Cardiac muscle cell (in vitro differentiated cells and primary cell): ENCODE measurements around the gene TTC4. TPM values are rescaled to one million over a fixed set of nuclear protein-coding genes. Genes with fewer than 3 reads are reported as not detected.

Experiments
- DNase-seq, 2 donors: peaks; one replicate each; pipeline versions ENCODE4 v3.0.0 to v3.0.0-alpha.2; 2010 to 2017; ENCODE audit warnings: low read depth in 1 of 2, low spot score in 1 of 2
- H3K27ac ChIP-seq: fragments of 200-600 bp; sonication (generic); 2 replicates; pipeline ENCODE4 v1.5.1; 2016
- H3K27me3 ChIP-seq: fragments of 200-600 bp; sonication (generic); 2 replicates; pipeline ENCODE4 v1.6.0; 2016; ENCODE audit warnings: control low read depth
- H3K36me3 ChIP-seq: fragments of 200-600 bp; sonication (generic); 2 replicates; pipeline ENCODE4 v1.5.1; 2016; ENCODE audit warnings: control low read depth
- H3K4me1 ChIP-seq: fragments of 200-600 bp; sonication (generic); 2 replicates; pipeline ENCODE4 v1.8.1; 2017; ENCODE audit warnings: low read depth, mild to moderate bottlenecking, mixed run types
- H3K4me3 ChIP-seq: fragments of 200-600 bp; sonication (generic); 2 replicates; pipeline ENCODE4 v1.5.1; 2016; ENCODE audit warnings: mild to moderate bottlenecking
- H3K9me3 ChIP-seq: fragments of 200-600 bp; sonication (generic); 2 replicates; pipeline ENCODE4 v1.5.1; 2017; ENCODE audit warnings: low read depth, mild to moderate bottlenecking, control low read depth
- CTCF ChIP-seq: IDR thresholded peaks from 2 replicates; pipeline ENCODE4 v1.5.1; 2012; ENCODE audit warnings: low read depth, mild to moderate bottlenecking, low read length
- polyA plus RNA-seq: library from polyadenylated mRNA; unstranded; fragments of >200 nt; fragmentation: Nextera tagmentation; extraction: Ambion mirVana; gene quantifications from 2 replicates; pipeline ENCODE4 v1.2.1, GENCODE V29; 2016
- total RNA-seq: library from RNA; depleted of rRNA; stranded (reverse); fragments of >200 nt; gene quantifications from 2 replicates; pipeline ENCODE4 v1.2.3, GENCODE V29; 2016

TTC4 gene
- total and polyA plus RNA-seq, 2 experiments from 2014 or later: 19.8 to 23.5 TPM

GRCh38 chr1:54678776-54679643, 36.7 kb upstream of the TTC4 start:
- Histone ChIP-seq H3K27ac (no peak overlapping the region), H3K4me1 (no peaks in the 10 kb centered on the region), H3K27me3 (no peaks in the 10 kb centered on the region), H3K9me3 (no peaks in the 10 kb centered on the region), H3K4me3 (no peak overlapping the region), H3K36me3 (no peaks in the 10 kb centered on the region)
- no peak for DNase-seq
- no peak for TF ChIP-seq CTCF

- TF ChIP-seq CTCF: no peak
- Histone ChIP-seq H3K36me3 (no peaks in the 10 kb centered on the region), H3K27ac (no peak overlapping the region), H3K4me3 (no peak overlapping the region), H3K9me3 (no peaks in the 10 kb centered on the region), H3K27me3 (no peaks in the 10 kb centered on the region), H3K4me1 (no peaks in the 10 kb centered on the region)
- no peak for DNase-seq
Observed at GRCh38 chr1:54679706-54680105, 36.0 kb upstream of the TTC4 start.

- Histone ChIP-seq H3K36me3 (no peaks in the 10 kb centered on the region), H3K4me3 (no peak overlapping the region), H3K4me1 (no peaks in the 10 kb centered on the region), H3K27me3 (no peaks in the 10 kb centered on the region), H3K27ac (no peak overlapping the region), H3K9me3 (no peaks in the 10 kb centered on the region)
- no peak for DNase-seq
- no peak for TF ChIP-seq CTCF
Observed at GRCh38 chr1:54680387-54680786, 35.3 kb upstream of the TTC4 start.

- Histone ChIP-seq H3K27me3 (no peaks in the 10 kb centered on the region), H3K9me3 (no peaks in the 10 kb centered on the region), H3K36me3 (no peaks in the 10 kb centered on the region), H3K4me3 (no peak overlapping the region), H3K27ac (no peak overlapping the region), H3K4me1 (no peaks in the 10 kb centered on the region)
- TF ChIP-seq CTCF: no peak
- peak; percentile 19 to 21 for DNase-seq
Observed at GRCh38 chr1:54681358-54681757, 34.3 kb upstream of the TTC4 start.

- no peaks in the 10 kb centered on the region for H3K36me3 ChIP-seq
- H3K27ac ChIP-seq: no peak overlapping the region
- TF ChIP-seq CTCF: no peak
- DNase-seq: no peak
- no peaks in the 10 kb centered on the region for H3K9me3 ChIP-seq
- no peaks in the 10 kb centered on the region for H3K4me1 ChIP-seq
- no peak overlapping the region for H3K4me3 ChIP-seq
- no peaks in the 10 kb centered on the region for H3K27me3 ChIP-seq
Observed at GRCh38 chr1:54683453-54683852, 32.2 kb upstream of the TTC4 start.
